Fibroblast of the aortic adventitia (primary cell): ENCODE results near the gene MARK1. TPM values are rescaled to one million over a fixed set of nuclear protein-coding genes. Genes with fewer than 3 reads are reported as not detected.

Experiments used
- DNase-seq: peaks from one replicate; pipeline ENCODE4 v3.0.0-alpha.2; 2010; ENCODE audit warnings: low read depth
- H3K4me3 ChIP-seq: 2 replicates; pipeline ENCODE4 v1.5.1; 2011; ENCODE audit warnings: low read depth, mild to moderate bottlenecking, control low read depth, low read length, moderate library complexity
- total RNA-seq: library from RNA; depleted of rRNA; stranded (reverse); fragments of >200 nt; gene quantifications from 2 replicates; pipeline ENCODE4 v1.2.3, GENCODE V29; 2012; ENCODE audit warnings: low replicate concordance
- TF ChIP-seq, protein P1 (sequence below): IDR thresholded peaks from 2 replicates; pipeline ENCODE4 v1.5.1; 2011; ENCODE audit warnings: mild to moderate bottlenecking, low read length, control low read depth, inconsistent platforms; ENCODE audit not compliant: insufficient read depth

Gene MARK1
- total RNA-seq, 1 donor: 0.45 TPM

- no peak for DNase-seq
- H3K4me3 ChIP-seq: no peak overlapping the region
- TF ChIP-seq, protein P1, sequence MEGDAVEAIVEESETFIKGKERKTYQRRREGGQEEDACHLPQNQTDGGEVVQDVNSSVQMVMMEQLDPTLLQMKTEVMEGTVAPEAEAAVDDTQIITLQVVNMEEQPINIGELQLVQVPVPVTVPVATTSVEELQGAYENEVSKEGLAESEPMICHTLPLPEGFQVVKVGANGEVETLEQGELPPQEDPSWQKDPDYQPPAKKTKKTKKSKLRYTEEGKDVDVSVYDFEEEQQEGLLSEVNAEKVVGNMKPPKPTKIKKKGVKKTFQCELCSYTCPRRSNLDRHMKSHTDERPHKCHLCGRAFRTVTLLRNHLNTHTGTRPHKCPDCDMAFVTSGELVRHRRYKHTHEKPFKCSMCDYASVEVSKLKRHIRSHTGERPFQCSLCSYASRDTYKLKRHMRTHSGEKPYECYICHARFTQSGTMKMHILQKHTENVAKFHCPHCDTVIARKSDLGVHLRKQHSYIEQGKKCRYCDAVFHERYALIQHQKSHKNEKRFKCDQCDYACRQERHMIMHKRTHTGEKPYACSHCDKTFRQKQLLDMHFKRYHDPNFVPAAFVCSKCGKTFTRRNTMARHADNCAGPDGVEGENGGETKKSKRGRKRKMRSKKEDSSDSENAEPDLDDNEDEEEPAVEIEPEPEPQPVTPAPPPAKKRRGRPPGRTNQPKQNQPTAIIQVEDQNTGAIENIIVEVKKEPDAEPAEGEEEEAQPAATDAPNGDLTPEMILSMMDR: no peak
These were observed 167.5 kb downstream of the MARK1 start for GRCh38 chr1:220695426-220695825.

DNA sequence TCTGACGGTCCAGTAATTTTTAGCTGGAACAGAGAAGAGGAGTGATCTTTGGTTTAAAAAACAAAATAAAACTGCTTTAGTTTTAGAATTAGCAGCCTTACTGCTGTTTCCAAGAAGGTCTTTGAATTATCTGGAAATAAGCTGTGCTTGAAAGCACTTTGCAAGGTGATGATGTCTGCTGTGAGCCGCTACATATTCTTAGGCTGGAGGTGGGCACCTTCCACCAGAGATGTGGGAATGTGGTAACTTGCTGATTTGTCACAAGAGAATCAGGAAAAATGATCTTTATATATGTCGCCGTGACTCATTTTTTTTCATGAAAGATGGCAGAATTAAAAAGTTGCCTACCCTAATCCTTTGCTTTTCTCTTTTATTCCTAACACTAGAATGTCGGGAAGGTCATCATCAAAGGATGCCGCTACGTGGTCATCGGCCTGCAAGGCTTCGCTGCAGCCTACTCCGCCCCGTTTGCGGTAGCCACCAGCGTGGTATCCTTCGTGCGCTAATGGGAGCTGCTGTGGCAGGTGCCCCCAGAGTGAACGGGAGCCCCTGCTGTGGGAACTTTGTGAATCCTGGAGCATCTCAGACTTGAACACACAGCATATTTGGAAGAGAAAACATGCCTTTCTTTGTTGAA, 168.4 kb downstream of the MARK1 start:
- no peak overlapping the region for H3K4me3 ChIP-seq
- DNase-seq: no peak
- TF ChIP-seq, protein P1: no peak

DNA sequence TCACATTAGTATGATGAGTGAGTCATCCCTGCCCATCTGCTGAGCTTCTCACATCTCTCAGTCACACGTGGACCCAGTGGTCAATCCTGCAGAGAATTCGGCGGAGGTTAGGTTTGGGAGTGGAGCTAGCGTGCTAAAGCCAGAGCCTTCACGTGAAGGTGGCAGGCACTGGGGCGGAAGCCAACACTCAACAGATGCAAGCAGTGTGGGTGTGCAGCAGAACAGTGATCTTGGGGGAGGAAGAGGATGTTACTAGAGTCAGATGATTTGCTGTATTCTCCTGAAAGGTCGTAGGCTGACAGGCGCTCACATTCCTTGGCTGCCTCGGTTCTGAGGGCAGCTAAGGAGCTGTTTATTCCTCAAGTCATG, 168.9 kb downstream of the MARK1 start:
- no peak for DNase-seq
- H3K4me3 ChIP-seq: no peak overlapping the region
- TF ChIP-seq, protein P1: no peak

GRCh38 chr1:220697326-220697725, 169.4 kb downstream of the MARK1 start:
- no peak for DNase-seq
- TF ChIP-seq, protein P1: no peak
- no peak overlapping the region for H3K4me3 ChIP-seq

DNA sequence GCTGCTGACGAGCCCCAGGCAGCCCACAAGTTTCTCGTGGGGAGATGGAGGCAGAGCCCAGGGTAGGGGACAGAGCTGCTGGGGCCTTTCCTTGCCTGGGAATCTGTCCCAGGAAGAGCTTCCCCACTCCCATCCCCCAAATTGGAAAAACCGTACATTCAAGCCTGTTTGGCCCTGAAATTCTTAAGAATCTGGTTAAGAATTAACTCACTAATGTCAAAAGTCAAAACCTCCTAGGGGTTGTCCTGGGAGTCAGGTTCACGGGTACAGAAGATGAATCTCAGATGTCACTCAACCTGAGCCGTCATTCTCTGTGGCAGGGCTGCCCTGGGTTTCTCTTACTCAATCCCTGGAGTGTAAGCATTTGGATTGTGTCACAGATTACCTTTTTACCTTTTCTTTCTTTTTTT, 170.7 kb downstream of the MARK1 start:
- no peak overlapping the region for H3K4me3 ChIP-seq
- no peak for DNase-seq
- TF ChIP-seq, protein P1: no peak

DNA sequence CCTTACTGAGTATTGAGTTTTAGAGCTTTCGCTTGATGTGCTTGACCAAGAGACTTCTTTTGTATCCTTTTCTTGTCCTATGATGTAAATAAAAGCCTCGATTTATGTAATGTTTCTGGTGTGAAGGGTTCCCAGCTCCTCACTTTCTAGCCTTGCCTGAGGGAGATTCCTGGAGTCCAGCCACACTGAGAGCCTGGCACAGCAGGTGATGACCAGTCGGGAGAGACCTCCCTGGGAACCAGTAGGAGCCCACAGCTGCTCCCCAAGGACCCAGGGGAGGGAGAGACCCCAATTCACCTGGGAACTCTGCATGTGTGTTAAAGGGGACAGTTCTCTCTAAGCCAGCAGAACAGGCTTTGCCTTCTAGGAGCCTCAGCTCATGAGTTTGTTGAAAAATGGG, 171.1 kb downstream of the MARK1 start:
- TF ChIP-seq, protein P1: no peak
- H3K4me3 ChIP-seq: no peak overlapping the region
- DNase-seq: no peak
